Motor neuron (in vitro differentiated cells): Measurements from ENCODE around the gene RXRG. TPM values are rescaled to one million over a fixed set of nuclear protein-coding genes. Genes with fewer than 3 reads are reported as not detected.

ENCODE experiments used
- ATAC-seq, 8 experiments: fragments of 200-7000 bp; cut with Tn5 transposase; replicated peaks in 6 of 8; 2 replicates each; pipeline ENCODE4 v1.8.0; 2021; ENCODE audit warnings: mild to moderate bottlenecking in 8 of 8, moderate library complexity in 8 of 8
- H3K27ac ChIP-seq, 2 donors: fragments of 250-450 bp; sonication (Bioruptor Pico); 2 replicates each; pipeline ENCODE4 v1.9.0; 2021; ENCODE audit warnings: antibody characterized with exemption in 2 of 2, mild to moderate bottlenecking in 2 of 2, moderate library complexity in 1 of 2
- H3K4me1 ChIP-seq, 2 donors: fragments of 250-450 bp; sonication (Bioruptor Pico); replicated peaks in 1 of 2; 2 replicates each; pipeline ENCODE4 v1.6.1; 2021; ENCODE audit warnings: antibody characterized with exemption in 2 of 2, mild to moderate bottlenecking in 2 of 2, moderate library complexity in 1 of 2
- H3K4me3 ChIP-seq, 5 donors: fragments of 250-450 bp; sonication (Bioruptor Pico); 2 replicates each; pipeline ENCODE4 v1.9.0; 2021; ENCODE audit warnings: antibody characterized with exemption in 5 of 5, mild to moderate bottlenecking in 5 of 5, moderate library complexity in 4 of 5
- WGBS, 10 experiments: fragments of 450-650 bp; shearing (Covaris generic); methylation state at CpG; one replicate each; pipeline ENCODE4 v1.0.0; 2022; 5-methylcytosine and 5-hydroxymethylcytosine counted together
- in situ Hi-C, 9 experiments: fragments of 400-800 bp; cut with MboI; loops; one replicate each; pipeline ENCODE4 v1.15.0; 2021; ENCODE audit warnings: low sequenced_read_pairs in 9 of 9, low pct_unique_long_range_greater_than_20kb in 2 of 9; ENCODE audit not compliant: unreplicated experiment in 9 of 9
- total RNA-seq, 8 experiments: library from RNA; unstranded; fragments of 300-600 nt; gene quantifications; 2 replicates each; pipeline versions ENCODE4 v1.2.3 to v1.2.4, GENCODE V29; 2022

RXRG gene
- total RNA-seq, 8 experiments from 2014 or later, result 7.8 to 27.5 (median 13.1) TPM; not detected in 3

DNA sequence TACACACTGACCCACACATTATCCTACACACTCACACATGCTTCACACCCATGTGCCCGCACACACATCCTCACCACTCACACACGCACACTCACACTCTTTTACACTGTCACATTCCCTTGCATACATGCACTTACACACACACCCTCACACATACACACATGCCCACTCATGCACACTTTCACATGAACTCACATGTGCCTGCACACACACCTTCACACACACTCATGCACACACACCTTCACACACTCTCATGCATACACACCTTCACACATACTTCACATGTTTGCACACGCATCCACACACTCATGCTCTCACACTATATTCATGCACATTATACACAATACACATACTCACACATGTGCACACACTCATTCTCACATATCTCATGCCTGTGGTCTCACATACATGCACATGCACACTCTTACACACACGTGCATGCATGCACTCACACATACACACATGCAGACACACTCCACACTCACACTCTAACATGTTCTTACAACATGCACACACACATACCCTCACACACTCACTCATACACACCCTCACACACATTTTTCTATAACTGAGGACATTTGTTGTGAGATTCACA, 42.3 kb downstream of the RXRG start:
- Histone ChIP-seq H3K4me1 (no peaks in the 10 kb centered on the region), H3K4me3 (no peak overlapping the region), H3K27ac (no peak overlapping the region)
- in situ Hi-C loops, result loop anchor here in 4 of 9 experiments (5.0 to 25.0 kb wide), 2 partner anchors 190 to 510 kb away; no protein-coding TSS in a partner anchor
- no peak for ATAC-seq
- WGBS, 10 experiments, result 50 to 100% (median 83%) methylated on average over 1 to 4 of the region's 4 CpGs; no CpG with 5 or more reads in 3 of the 10 experiments

- peaks cover 3 to 4% of the 10 kb centered on the region in 2 donors for H3K4me1 ChIP-seq
- 0 to 100% (median 48%) methylated on average over 1 to 4 of the region's 4 CpGs; no CpG with 5 or more reads in 1 of the 10 experiments for WGBS, 10 experiments
- in situ Hi-C loops, result loop anchor here in 7 of 9 experiments (10.0 to 25.0 kb wide), 3 partner anchors 189 to 514 kb away; no protein-coding TSS in a partner anchor
- ATAC-seq, result peak in 7 of 8 experiments; percentile 23 to 88 (median 48)
- H3K27ac ChIP-seq, result no peak overlapping the region
- H3K4me3 ChIP-seq, result no peak overlapping the region
Observed at GRCh38 chr1:165397944-165398343, 47.0 kb downstream of the RXRG start.

- peaks cover 3 to 4% of the 10 kb centered on the region in 2 donors for H3K4me1 ChIP-seq
- 40 to 100% (median 85%) methylated on average over 1 to 4 of the region's 4 CpGs; no CpG with 5 or more reads in 1 of the 10 experiments for WGBS, 10 experiments
- no peak overlapping the region for H3K4me3 ChIP-seq
- H3K27ac ChIP-seq, result no peak overlapping the region
- no peak for ATAC-seq
- in situ Hi-C loops, result loop anchor here in 7 of 9 experiments (10.0 to 25.0 kb wide), 3 partner anchors 191 to 516 kb away; no protein-coding TSS in a partner anchor
Observed at GRCh38 chr1:165395901-165396300, 49.0 kb downstream of the RXRG start.

DNA sequence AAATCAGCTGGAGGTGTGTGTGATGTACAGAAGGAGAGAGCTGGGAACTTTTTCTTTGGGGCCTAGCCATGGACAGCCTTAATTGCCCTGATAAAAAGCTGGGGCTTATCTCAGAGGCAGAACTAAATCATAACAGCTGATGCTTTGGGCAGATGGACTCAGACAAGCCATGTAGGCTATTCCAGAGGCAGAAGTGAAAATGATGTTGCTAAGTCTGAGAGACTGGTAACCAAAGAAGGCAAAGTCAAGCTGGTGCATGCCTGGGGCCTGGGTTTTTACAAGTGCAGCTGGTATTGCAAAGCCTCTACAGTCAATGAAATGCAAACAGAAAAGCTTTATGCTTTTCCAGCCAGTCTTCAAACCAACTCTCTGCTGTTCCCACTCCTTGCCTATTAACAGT, 49.4 kb downstream of the RXRG start:
- in situ Hi-C loops, result loop anchor here in 7 of 9 experiments (10.0 to 25.0 kb wide), 3 partner anchors 192 to 517 kb away; no protein-coding TSS in a partner anchor

GRCh38 chr1:165392634-165393571, 52.0 kb downstream of the RXRG start:
- in situ Hi-C loops, result loop anchor here in 8 of 9 experiments (5.0 to 25.0 kb wide), 4 partner anchors 194 to 519 kb away; no protein-coding TSS in a partner anchor
- Histone ChIP-seq H3K4me3 (peak overlapping the region; percentile 9 to 32 (median 23)), H3K27ac (no peak overlapping the region), H3K4me1 (peaks cover 3 to 4% of the 10 kb centered on the region in 2 donors)
- 7 to 54% (median 16%) methylated on average over 2 to 19 of the region's 19 CpGs for WGBS, 10 experiments
- ATAC-seq, result peak; percentile 96 to 100 (median 100)

More for the DNA sequence above, 49.4 kb downstream of the RXRG start:
- Histone ChIP-seq H3K27ac (no peak overlapping the region), H3K4me3 (no peak overlapping the region), H3K4me1 (peaks cover 3 to 4% of the 10 kb centered on the region in 2 donors)
- ATAC-seq, result no peak

DNA sequence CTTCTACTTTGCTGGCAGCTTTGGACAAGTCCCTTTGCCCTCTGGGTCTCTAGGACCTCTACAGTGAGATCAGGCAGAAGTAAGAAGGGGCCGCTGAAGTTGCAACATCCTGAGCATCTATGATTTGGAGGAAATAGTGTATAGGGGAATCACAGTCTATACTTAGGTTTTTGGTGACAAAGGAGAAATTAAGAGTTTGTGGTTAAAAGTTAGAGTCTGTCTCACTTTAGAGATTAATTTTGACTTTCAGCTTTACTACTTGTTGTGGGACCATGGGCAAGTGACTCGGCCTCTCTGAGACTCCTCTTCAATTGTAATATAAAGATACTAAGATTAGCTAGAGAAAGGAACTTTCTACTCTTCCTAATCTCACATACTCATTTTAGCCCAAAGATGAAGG, 55.3 kb downstream of the RXRG start:
- no peak for ATAC-seq
- in situ Hi-C loops, result loop anchor here in 8 of 9 experiments (5.0 to 25.0 kb wide), 4 partner anchors 198 to 523 kb away; no protein-coding TSS in a partner anchor
- no peak overlapping the region for H3K27ac ChIP-seq
- no peak overlapping the region for H3K4me3 ChIP-seq
- WGBS, 10 experiments, result 49 to 100% (median 86%) methylated on average over 1 to 2 of the region's 2 CpGs; no CpG with 5 or more reads in 1 of the 10 experiments
- peaks cover 3 to 4% of the 10 kb centered on the region in 2 donors for H3K4me1 ChIP-seq

- in situ Hi-C loops, result loop anchor here in 4 of 9 experiments (25.0 kb wide), 2 partner anchors 199 to 524 kb away; no protein-coding TSS in a partner anchor
- ATAC-seq, result no peak
- Histone ChIP-seq H3K4me3 (no peak overlapping the region), H3K4me1 (no peaks in the 10 kb centered on the region), H3K27ac (no peak overlapping the region)
- 0 to 87% (median 71%) methylated on average over 1 to 2 of the region's 2 CpGs; no CpG with 5 or more reads in 1 of the 10 experiments for WGBS, 10 experiments
Observed at GRCh38 chr1:165387961-165388360, 57.0 kb downstream of the RXRG start.

GRCh38 chr1:165387505-165387904, 57.4 kb downstream of the RXRG start:
- in situ Hi-C loops, result loop anchor here in 4 of 9 experiments (25.0 kb wide), 2 partner anchors 200 to 525 kb away; no protein-coding TSS in a partner anchor
- Histone ChIP-seq H3K4me1 (no peaks in the 10 kb centered on the region), H3K4me3 (no peak overlapping the region), H3K27ac (no peak overlapping the region)
- no peak for ATAC-seq
- WGBS, 10 experiments, result 25 to 100% (median 71%) methylated on average over 1 to 2 of the region's 2 CpGs

- H3K4me3 ChIP-seq, result no peak overlapping the region
- in situ Hi-C loops, result loop anchor here in 4 of 9 experiments (25.0 kb wide), 2 partner anchors 203 to 528 kb away; no protein-coding TSS in a partner anchor
- no peaks in the 10 kb centered on the region for H3K4me1 ChIP-seq
- WGBS, 10 experiments, result 14 to 74% (median 50%) methylated on average over 1 to 5 of the region's 5 CpGs; no CpG with 5 or more reads in 4 of the 10 experiments
- ATAC-seq, result no peak
- H3K27ac ChIP-seq, result no peak overlapping the region
Observed at GRCh38 chr1:165383599-165384405, 61.1 kb downstream of the RXRG start.

DNA sequence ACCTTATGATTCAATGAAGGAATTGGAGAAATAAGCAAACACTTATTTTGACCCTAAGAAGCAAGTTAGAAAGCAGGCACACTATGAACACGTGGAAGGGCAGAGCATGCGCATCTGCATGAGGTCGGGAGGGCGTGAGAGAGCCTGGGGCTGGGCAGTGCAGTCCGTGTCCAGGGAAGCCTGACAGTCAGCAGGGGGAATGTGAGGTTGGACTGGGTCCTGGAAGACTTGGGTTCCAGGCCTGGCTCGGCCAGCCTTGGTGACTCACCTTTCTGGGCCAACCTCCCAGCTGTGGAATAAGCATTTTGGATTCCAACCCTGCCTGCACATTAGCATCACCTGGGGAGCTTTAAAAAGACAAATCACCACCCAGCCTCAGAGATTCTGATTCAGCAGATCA, 61.9 kb downstream of the RXRG start:
- 0 to 59% (median 48%) methylated on average over 1 to 6 of the region's 6 CpGs; no CpG with 5 or more reads in 3 of the 10 experiments for WGBS, 10 experiments
- peak in 4 of 8 experiments; percentile 38 to 99 (median 87) for ATAC-seq
- in situ Hi-C loops, result loop anchor here in 4 of 9 experiments (25.0 kb wide), 2 partner anchors 204 to 529 kb away; no protein-coding TSS in a partner anchor
- Histone ChIP-seq H3K4me1 (no peaks in the 10 kb centered on the region), H3K27ac (no peak overlapping the region), H3K4me3 (no peak overlapping the region)

DNA sequence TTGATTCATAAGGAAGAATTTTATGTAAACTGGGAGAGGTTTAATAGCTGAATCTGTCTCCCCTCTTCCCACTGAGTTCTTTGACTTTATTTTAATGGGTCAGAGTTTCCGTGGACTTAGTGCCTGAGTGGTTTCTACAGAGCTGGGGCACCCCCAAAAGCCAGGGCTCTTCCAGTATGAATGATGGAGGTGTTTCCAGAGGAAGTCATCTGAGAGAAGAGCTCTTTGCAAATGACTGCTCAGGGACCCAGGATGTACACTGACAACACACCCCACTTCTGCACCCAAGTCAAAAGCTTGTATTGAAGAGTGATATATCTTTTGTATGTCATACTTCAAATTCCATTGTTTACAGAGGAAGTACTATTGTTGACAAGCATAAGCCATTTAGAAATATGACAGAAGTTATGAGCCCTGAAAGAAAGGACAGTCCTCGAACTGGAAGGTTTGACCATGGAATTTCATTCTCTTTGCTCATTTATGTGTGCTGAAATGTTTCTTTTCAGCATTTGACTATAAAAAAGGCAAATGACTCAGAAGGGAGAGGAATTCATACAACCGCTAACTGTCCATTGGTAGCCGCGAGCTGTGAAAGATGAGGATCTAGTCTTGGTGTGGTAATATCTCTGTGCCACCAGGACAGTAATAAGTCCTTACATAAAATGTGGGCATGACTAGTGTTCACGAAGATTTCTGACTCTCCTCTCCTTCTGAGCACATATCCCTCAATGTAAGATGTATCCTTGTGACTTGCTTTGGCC, 63.0 kb downstream of the RXRG start:
- H3K27ac ChIP-seq, result no peak overlapping the region
- H3K4me3 ChIP-seq, result no peak overlapping the region
- in situ Hi-C loops, result loop anchor here in 4 of 9 experiments (25.0 kb wide), 2 partner anchors 205 to 530 kb away; no protein-coding TSS in a partner anchor
- H3K4me1 ChIP-seq, result no peaks in the 10 kb centered on the region
- 0 to 95% (median 80%) methylated on average over 1 to 6 of the region's 6 CpGs; no CpG with 5 or more reads in 2 of the 10 experiments for WGBS, 10 experiments
- ATAC-seq, result peak in 1 of 8 experiments; percentile 11
